HG02798 (cell line): ENCODE results near the gene GAMT.
"Not testable (repeated sequence)": the region's sequence is repeated elsewhere in the genome, so short reads cannot be mapped to it uniquely, and the experiment has no call there.

ENCODE experiments used
- ATAC-seq: cut with Tn5 transposase; IDR thresholded peaks from one replicate; pipeline ENCODE4 v1.9.1; 2021; ENCODE audit warnings: mild to moderate bottlenecking; ENCODE audit not compliant: unreplicated experiment, poor library complexity

GAMT gene

GRCh38 chr19:1420085-1420484 is 18.7 kb upstream of the GAMT start:
- ATAC-seq = not testable (repeated sequence)

- ATAC-seq = no peak
These were observed 17.8 kb upstream of the GAMT start for GRCh38 chr19:1418951-1419738.

- ATAC-seq = no peak
These were observed 17.1 kb upstream of the GAMT start for GRCh38 chr19:1418496-1418775.

GRCh38 chr19:1417681-1418495 is 16.5 kb upstream of the GAMT start:
- ATAC-seq = no peak

- no peak for ATAC-seq
These were observed 15.8 kb upstream of the GAMT start for GRCh38 chr19:1417145-1417544.

- ATAC-seq = no peak
These were observed 14.9 kb upstream of the GAMT start for GRCh38 chr19:1416014-1416841.

- ATAC-seq = no peak
These were observed 11.9 kb upstream of the GAMT start for GRCh38 chr19:1412995-1413800.

- no peak for ATAC-seq
These were observed 11.1 kb upstream of the GAMT start for GRCh38 chr19:1412323-1412923.

- no peak for ATAC-seq
These were observed 10.2 kb upstream of the GAMT start for GRCh38 chr19:1411255-1412191.

- no peak for ATAC-seq
These were observed 9.4 kb upstream of the GAMT start for GRCh38 chr19:1410789-1411188.

- ATAC-seq = no peak
These were observed 8.9 kb upstream of the GAMT start for GRCh38 chr19:1410136-1410786.

GRCh38 chr19:1409204-1410005 is 8.1 kb upstream of the GAMT start:
- no peak for ATAC-seq

GRCh38 chr19:1408300-1409203 is 7.2 kb upstream of the GAMT start:
- ATAC-seq = no peak

- ATAC-seq = peak; percentile 25
These were observed 6.4 kb upstream of the GAMT start, which contains the start of gene DAZAP1 for GRCh38 chr19:1407528-1408299. Gene DAZAP1, plus strand, starts transcription at chr19:1407586. Its CDS starts 188 bp downstream, at chr19:1407774.

GRCh38 chr19:1406774-1407527 is 5.6 kb upstream of the GAMT start:
- ATAC-seq = peak; percentile 91
